Transverse colon (tissue), 4 donors: ENCODE data around the gene ADAM10.

Experiments
- CTCF ChIP-seq, 5 experiments: fragments of 200-600 bp in 3 of 5; fragments of 450-650 bp in 2 of 5; sonication (generic) in 3 of 5; IDR thresholded peaks; 1 replicate in 2 of 5; 2 replicates in 3 of 5; pipeline ENCODE4 v1.5.1; 2016 to 2017; ENCODE audit warnings: antibody characterized with exemption in 5 of 5, inconsistent platforms in 3 of 5, mild to moderate bottlenecking in 2 of 5, moderate library complexity in 1 of 5
- POLR2A ChIP-seq: fragments of 450-650 bp; IDR thresholded peaks from one replicate; pipeline ENCODE4 v1.6.1; 2016; ENCODE audit warnings: antibody characterized with exemption, mild to moderate bottlenecking, moderate library complexity
- POLR2AphosphoS5 ChIP-seq, 3 donors: sonication (generic); formaldehyde crosslinking; IDR thresholded peaks; one replicate each; pipeline ENCODE4 v1.6.1; 2016; ENCODE audit warnings: antibody characterized with exemption in 3 of 3

- TF ChIP-seq POLR2A (no peak), CTCF (IDR thresholded peaks at IDR 0.05) (no peak), POLR2AphosphoS5 (IDR thresholded peaks at IDR 0.05) (no peak)
Observed at GRCh38 chr15:58597943-58598828, 151.3 kb downstream of the ADAM10 start.
